Islet of Langerhans (tissue), 1 donor: ENCODE data around the gene ORC2.
"Not testable (repeated sequence)": the region's sequence is repeated elsewhere in the genome, so short reads cannot be mapped to it uniquely, and the experiment has no call there.

Experiments used
- FAIRE-seq: peaks from one replicate; lab custom pipeline; 2011; peaks lifted over from hg19 to GRCh38; lab: Jason Lieb, UNC

ORC2 gene

GRCh38 chr2:200963124-200963917, at the start of gene ORC2:
TSS of gene ORC2 (minus strand) at chr2:200963660. CDS start at chr2:200958123, 5,537 bp downstream.
- peak; percentile 88 for FAIRE-seq

DNA sequence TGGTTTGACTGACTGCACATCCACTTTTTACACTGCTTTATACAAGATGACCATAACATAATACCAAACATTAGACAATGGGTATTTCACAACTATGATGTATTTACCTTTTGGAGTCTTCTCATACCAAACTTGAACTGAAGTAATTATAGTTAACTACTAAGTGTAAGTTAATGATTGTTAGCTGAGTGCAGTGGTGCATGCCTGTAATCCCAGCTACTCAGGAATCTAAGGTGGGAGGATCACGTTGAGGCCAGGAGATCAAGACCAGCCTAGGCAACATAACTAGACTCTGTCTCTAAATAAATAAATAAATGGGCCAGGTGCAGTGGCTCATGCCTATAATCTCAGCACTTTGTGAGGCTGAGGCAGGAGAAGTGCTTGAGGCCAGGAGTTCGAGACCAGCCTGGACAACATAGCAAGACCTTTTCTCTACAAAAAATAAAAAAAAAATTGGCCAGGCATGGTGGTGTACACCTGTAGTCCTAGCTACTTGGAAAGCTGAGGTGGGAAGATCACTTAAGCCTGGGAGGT, 44.9 kb upstream of the ORC2 start:
- no peak for FAIRE-seq

DNA sequence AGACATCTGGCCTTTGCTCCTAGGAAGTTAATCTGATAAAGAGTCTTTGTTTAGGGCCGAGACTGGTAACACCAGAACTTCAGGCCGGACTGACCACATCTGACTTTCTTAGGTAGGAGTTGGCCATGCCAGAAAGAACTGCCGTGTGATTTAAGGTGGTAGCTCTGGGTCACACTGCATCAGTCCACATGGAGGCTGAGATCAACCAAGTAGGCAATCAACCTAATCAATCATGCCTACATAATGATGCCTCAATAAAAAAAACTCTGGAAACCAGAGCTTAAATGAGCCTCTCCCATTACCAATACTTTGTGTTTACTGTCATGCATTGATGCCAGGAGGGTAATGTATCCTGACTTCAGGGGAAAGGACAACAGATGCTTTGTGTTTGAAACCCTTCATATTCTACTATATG, 44.1 kb upstream of the ORC2 start:
- no peak for FAIRE-seq

GRCh38 chr2:201006704-201007103, 43.2 kb upstream of the ORC2 start:
- FAIRE-seq = peak; percentile 13

DNA sequence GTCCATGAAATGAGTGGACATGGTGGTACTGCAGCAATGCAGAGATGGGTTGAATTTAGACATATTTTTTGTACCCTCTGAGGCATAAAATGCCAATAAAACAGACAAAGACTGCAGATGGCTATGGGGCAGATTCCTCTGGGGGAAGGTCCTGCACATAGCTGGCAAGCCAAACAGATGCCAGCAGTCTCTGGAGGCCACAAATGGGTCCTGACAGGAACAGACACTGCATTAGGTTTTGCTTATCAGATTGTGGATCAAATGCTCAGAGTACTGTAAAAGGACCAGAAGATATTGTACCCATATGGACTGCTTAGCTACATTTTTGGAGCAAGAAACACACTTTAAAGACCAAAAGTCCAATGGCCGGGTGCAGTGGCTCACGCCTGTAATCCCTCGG, 40.9 kb upstream of the ORC2 start:
- no peak for FAIRE-seq

DNA sequence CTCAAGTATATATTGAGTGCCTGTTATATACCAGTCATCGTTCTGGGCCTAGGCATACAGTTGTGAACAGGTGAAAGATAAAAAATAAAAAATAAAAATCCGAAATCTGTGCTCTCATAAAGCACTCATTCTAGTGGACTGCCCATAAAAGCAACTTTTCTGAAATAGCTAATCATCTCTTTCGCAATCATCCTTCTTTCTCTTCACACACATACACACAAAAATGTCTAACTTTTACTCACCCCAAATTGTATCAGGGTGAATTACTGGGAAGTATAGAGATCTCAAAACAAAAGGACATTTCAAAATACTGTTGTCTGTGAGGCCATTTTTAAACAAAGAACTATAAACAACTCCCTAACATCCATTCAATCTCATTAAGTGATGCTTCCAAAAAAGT, 29.6 kb upstream of the ORC2 start:
- FAIRE-seq = no peak

DNA sequence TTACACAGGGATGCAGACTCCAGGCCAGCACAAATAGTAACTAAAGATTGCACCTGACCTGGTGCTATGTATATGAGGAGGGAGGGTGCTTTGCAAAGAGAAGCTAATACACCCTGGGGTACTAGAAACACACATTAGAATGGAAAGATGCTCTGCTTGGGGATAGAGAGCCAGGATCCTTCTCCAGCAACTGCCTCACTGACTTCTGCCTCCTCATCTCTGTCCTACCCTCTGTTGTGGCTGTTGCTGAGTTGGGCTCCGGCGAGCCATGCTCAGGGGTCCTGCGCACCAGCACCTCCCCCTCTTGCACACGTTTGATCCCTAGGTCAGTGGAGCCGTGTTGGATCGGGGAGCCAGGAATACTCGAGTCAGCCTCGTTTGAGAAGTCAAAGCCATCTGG, 23.7 kb upstream of the ORC2 start:
- FAIRE-seq = no peak

DNA sequence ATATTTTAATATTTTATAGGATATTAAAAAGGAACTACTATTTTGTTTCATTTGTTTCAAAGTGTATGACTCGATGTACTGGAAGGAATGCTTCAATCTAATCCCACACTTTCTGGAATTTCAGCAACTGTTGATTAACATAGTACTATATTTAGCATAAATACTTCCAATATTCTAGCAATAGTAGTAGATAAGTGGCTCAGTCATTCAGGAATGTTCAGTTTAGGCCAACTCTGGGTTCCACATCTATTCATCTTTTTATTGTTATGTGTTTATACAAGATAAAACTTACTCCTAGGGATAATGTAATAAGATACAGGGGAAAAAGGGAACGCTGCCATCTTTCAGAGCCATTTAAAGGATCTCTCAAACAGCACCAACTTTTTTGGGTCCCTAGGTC, 22.3 kb upstream of the ORC2 start:
- FAIRE-seq = no peak

DNA sequence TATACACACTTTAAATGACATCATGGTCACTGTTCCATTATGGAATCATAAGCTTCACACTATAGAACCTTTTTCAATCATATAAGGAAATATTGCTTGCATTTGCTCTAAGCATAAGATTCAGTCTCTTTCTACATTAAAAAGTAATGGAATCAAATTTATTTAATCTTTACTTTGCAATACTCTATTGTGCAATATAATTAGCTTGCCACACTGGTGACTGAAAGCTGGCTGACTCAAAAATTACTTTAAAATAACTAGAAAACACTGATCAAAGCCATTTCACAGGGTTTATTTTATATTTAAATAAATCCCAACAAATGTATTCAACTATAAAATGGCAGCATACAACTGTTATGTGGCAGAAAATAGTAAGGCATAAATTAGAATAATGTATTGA, 13.2 kb upstream of the ORC2 start:
- no peak for FAIRE-seq

- FAIRE-seq = no peak
These were observed 12.2 kb upstream of the ORC2 start for GRCh38 chr2:200975672-200976071.

DNA sequence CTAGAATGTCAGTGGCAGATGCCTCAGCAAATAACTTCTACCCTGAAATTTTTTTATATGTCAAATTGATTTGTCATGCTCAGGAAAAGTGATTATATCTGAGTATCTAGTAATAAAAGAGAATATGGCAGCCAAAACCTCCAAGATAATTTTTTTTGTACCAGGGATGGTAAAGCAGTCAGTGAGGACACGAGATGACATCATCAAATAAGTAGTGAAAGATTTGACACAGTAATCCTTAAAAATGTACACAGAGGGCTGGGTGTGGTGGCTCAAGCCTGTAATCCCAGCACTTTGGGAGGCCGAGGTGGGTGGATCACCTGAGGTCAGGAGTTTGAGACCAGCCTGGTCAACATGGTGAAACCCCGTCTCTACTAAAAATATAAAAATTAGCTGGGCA, 6.6 kb upstream of the ORC2 start:
- not testable (repeated sequence) for FAIRE-seq

GRCh38 chr2:200968735-200969134, 5.3 kb upstream of the ORC2 start:
- no peak for FAIRE-seq

DNA sequence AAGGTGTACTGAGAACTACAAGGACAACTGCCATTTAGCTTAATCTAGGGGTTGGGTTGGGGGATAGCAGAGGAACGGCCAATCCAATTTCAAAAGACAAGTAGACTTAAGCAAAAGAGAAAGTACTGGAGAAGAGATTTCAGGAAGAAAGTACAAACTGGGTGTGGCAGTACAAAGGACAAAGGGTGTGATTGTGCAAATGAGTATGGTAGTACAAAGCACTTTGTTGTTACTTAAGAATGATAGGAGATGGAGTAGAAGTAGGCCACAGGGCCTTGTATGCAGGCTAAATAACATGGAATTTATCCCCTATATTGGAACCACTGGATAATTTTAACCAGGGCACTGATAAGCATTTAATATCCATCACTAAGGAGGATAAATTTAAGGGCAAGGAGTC, 4.7 kb upstream of the ORC2 start:
- no peak for FAIRE-seq

DNA sequence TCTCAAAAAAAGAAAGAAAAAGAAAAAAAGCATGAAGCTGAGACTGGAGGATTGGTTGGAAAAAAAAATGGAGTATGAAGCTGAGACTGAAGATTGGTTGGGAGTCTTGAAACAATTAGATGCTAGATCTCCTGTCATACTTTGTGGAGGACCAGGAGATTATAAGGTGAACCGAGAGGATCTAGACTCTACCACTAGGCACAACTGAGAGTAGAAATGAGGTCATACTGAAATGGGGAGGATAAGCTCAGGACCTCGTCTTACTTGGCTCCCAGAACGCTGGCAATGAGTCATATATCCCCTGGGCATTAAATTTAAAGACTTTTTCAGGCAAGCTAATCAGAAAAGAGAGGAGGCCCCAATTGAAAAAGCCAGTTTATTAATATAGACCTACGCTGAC, 3.3 kb upstream of the ORC2 start:
- no peak for FAIRE-seq

DNA sequence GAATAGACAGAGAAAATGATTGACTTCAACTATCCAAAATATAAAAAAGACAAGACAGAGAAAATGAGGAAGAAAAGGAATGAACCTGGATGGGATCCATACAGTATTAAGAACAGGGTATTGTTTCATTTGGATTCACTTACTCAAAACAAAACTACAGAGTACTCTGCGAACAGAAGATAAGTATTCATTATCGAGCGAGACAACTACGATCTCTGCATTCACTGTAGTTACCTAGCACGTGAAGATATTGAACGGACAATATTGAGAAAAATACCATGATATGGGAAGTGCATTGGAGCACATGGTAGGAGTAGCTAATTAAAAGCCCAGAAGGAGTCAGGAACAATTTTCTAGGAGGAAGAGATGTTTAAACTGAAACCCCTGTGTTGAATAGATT, 1.0 kb upstream of the ORC2 start:
- FAIRE-seq = no peak

DNA sequence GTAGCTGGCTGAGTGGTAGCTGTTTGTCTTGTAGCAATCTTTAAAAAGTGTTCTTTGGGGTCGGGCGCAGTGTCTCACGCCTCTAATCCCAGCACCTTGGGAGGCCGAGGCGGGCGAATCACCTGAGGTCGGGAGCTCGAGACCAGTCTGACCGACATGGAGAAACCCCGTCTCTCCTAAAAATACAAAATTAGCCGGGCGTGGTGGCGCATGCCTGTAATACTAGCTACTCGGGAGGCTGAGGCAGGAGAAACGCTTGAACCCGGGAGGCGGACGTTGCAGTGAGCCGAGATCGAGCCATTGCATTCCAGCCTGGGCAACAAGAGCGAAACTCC, 425 bp upstream of the ORC2 start:
- not testable (repeated sequence) for FAIRE-seq

GRCh38 chr2:200962811-200963123, 693 bp downstream of the ORC2 start:
- FAIRE-seq = no peak

- no peak for FAIRE-seq
These were observed 1.8 kb downstream of the ORC2 start for GRCh38 chr2:200961674-200962073.

GRCh38 chr2:200950378-200950777, 13.1 kb downstream of the ORC2 start:
- no peak for FAIRE-seq

DNA sequence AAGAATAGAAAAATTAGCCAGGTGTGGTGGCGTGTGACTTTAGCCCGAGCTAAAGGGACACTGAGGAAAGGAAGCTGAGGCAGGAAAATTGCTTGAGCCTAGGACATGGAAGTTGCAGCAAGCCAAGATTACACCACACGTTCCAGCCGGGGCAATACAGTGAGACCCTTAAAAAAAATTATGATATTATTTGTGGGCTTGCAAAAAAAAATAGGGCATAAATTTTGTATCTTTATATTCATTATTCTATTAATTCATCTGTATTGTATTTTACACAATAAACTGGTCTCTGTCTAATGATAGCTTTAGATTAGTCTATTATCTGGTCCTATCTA, 18.1 kb downstream of the ORC2 start:
- FAIRE-seq = no peak

GRCh38 chr2:200944467-200945394, 18.7 kb downstream of the ORC2 start:
- no peak for FAIRE-seq

GRCh38 chr2:200943527-200944105, 19.8 kb downstream of the ORC2 start:
- no peak for FAIRE-seq

GRCh38 chr2:200939832-200940231, 23.6 kb downstream of the ORC2 start:
- FAIRE-seq = no peak
